ENCODE data around the gene MEST. TPM values are rescaled to one million over a fixed set of nuclear protein-coding genes. Genes with fewer than 3 reads are reported as not detected.

Gene MEST
- total and polyA plus RNA-seq, 2 experiments from 2014 or later = 56.2 to 91.6 TPM

DNA sequence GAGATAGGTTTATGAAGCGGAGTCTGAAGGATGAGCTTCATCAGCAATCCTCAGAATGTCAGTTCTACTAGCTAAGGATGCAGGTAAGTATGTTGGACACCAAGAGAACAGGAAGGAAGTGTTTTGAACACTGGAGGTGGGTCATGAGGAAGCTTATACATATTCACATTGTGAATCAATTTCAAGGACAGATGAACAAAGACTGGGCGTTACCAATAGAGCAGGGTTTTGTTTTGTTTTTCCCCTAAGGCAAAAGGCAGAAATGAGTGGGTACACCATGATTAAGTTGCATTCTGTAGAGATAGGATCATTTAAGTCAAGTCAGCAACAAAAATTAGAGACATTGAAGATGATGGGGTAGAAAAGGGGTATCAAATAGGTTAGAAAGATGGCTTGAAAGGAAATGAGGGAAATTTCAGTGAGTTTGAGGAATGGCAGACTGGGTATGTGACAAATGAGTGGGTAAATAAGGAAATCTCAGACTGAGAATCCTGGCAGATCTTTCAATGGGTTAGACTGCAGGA lies 51.7 kb downstream of the MEST start:
- Histone ChIP-seq H3K27me3 (no peaks in the 10 kb centered on the region), H3K4me3 (no peak overlapping the region), H3K4me1 (ENCODE audit: low read depth) (no peaks in the 10 kb centered on the region), H3K36me3 (peaks cover 9% of the 10 kb centered on the region), H3K27ac (no peak overlapping the region), H3K9me3 (ENCODE audit: low read depth) (no peaks in the 10 kb centered on the region)
- no peak for DNase-seq (ENCODE audit: low read depth in 1 of 2, low spot score in 1 of 2)
- TF ChIP-seq CTCF (IDR thresholded peaks at IDR 0.05; ENCODE audit: low read depth, low read length) = no peak

DNA sequence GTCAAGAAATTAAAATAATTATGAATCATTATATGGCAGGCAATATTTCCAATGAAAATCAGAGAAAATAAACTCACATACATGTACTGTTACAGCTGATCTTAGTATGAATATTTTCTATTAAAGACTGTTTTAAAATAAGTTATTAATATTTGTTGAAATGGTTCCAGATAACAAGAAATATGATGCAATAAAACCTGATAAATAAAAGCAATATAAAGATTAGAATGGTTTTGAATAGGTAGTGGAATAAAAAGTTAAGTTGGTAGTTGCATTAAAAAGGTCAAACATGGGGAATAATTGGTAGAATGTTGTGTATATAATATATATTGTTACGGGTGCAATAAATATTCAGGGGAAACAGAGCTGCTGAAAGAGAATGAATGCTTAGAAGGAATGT lies 52.5 kb downstream of the MEST start:
- Histone ChIP-seq H3K4me3 (no peak overlapping the region), H3K36me3 (peaks cover 9% of the 10 kb centered on the region), H3K9me3 (ENCODE audit: low read depth) (no peaks in the 10 kb centered on the region), H3K27ac (no peak overlapping the region), H3K4me1 (ENCODE audit: low read depth) (no peaks in the 10 kb centered on the region), H3K27me3 (no peaks in the 10 kb centered on the region)
- no peak for TF ChIP-seq CTCF (IDR thresholded peaks at IDR 0.05; ENCODE audit: low read depth, low read length)
- no peak for DNase-seq (ENCODE audit: low read depth in 1 of 2, low spot score in 1 of 2)

GRCh38 chr7:130553398-130554029 lies 61.6 kb downstream of the MEST start:
- Histone ChIP-seq H3K27me3 (no peaks in the 10 kb centered on the region), H3K4me1 (ENCODE audit: low read depth) (peaks cover 8% of the 10 kb centered on the region), H3K9me3 (ENCODE audit: low read depth) (no peaks in the 10 kb centered on the region), H3K27ac (no peak overlapping the region), H3K36me3 (peaks cover 7% of the 10 kb centered on the region), H3K4me3 (no peak overlapping the region)
- TF ChIP-seq CTCF (IDR thresholded peaks at IDR 0.05; ENCODE audit: low read depth, low read length) = no peak
- DNase-seq (ENCODE audit: low read depth in 1 of 2, low spot score in 1 of 2) = no peak

DNA sequence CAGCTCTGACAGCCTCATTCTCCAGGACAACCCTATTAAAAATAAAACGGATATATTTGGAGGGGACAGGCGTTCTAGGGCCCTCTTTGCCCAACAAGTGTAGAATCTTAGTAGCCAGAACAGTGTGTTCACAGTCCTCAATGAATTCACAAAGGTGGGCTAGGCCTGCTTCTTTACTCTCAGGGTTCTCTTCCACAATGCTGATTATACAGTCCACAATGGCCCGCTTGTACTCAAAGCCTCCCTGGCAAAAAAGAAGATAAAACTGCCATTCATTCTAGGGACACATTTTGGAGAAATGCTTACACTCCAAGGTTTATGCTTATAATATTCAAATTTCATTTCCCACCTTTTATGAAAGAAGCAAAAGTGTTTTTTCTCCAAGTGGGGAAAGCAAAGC lies 62.6 kb downstream of the MEST start:
- DNase-seq (ENCODE audit: low read depth in 1 of 2, low spot score in 1 of 2) = no peak
- Histone ChIP-seq H3K9me3 (ENCODE audit: low read depth) (no peaks in the 10 kb centered on the region), H3K4me3 (no peak overlapping the region), H3K27ac (no peak overlapping the region), H3K4me1 (ENCODE audit: low read depth) (peaks cover 8% of the 10 kb centered on the region), H3K36me3 (peaks cover 7% of the 10 kb centered on the region), H3K27me3 (no peaks in the 10 kb centered on the region)
- TF ChIP-seq CTCF (IDR thresholded peaks at IDR 0.05; ENCODE audit: low read depth, low read length) = no peak

Other genes with a start within 250 kb of the MEST start
- 0.71 and 1.9 TPM in 2 replicates for gene CPA2, start 225.2 kb upstream of the MEST start, total RNA-seq
- 0.39 TPM in 1 of 2 replicates, not detected in the other for gene CPA2, start 225.2 kb upstream of the MEST start, polyA plus RNA-seq
- gene CPA4, start 198.9 kb upstream of the MEST start, total RNA-seq = 0.07 TPM in 1 of 2 replicates, not detected in the other
- gene CPA4, start 198.9 kb upstream of the MEST start, polyA plus RNA-seq = 0.24 and 0.39 TPM in 2 replicates
- gene CPA5, start 147.3 kb upstream of the MEST start, total RNA-seq = not detected in 2 replicates
- 0.98 TPM in 1 of 2 replicates, not detected in the other for gene CPA5, start 147.3 kb upstream of the MEST start, polyA plus RNA-seq
- 3.3 and 4.3 TPM in 2 replicates for gene CPA1, start 111.6 kb upstream of the MEST start, total RNA-seq
- 3.5 and 6.2 TPM in 2 replicates for gene CPA1, start 111.6 kb upstream of the MEST start, polyA plus RNA-seq
- gene CEP41, start 51.1 kb upstream of the MEST start, total RNA-seq = 8.0 and 10.7 TPM in 2 replicates
- gene CEP41, start 51.1 kb upstream of the MEST start, polyA plus RNA-seq = 27.4 and 48.8 TPM in 2 replicates
- 26.8 and 35.1 TPM in 2 replicates for gene COPG2, start 176.7 kb downstream of the MEST start, total RNA-seq
- 7.0 and 8.8 TPM in 2 replicates for gene COPG2, start 176.7 kb downstream of the MEST start, polyA plus RNA-seq
- not detected in 2 replicates for gene TSGA13, start 194.5 kb downstream of the MEST start, total RNA-seq
- not detected in 2 replicates for gene TSGA13, start 194.5 kb downstream of the MEST start, polyA plus RNA-seq
- not detected in 2 replicates for gene KLF14, start 242.1 kb downstream of the MEST start, total RNA-seq
- gene KLF14, start 242.1 kb downstream of the MEST start, polyA plus RNA-seq = not detected in 2 replicates

Measured in cardiac muscle cell (in vitro differentiated cells and primary cell).